Transverse colon (tissue), 3 donors: Measurements from ENCODE around the gene ADAM21.

Experiments used
- POLR2A ChIP-seq: fragments of 450-650 bp; IDR thresholded peaks from one replicate; pipeline ENCODE4 v1.6.1; 2016; ENCODE audit warnings: antibody characterized with exemption, mild to moderate bottlenecking, moderate library complexity
- TF ChIP-seq, protein P1 (sequence below), 5 experiments: fragments of 200-600 bp in 3 of 5; fragments of 450-650 bp in 2 of 5; sonication (generic) in 3 of 5; IDR thresholded peaks; 1 replicate in 2 of 5; 2 replicates in 3 of 5; pipeline ENCODE4 v1.5.1; 2016 to 2017; ENCODE audit warnings: antibody characterized with exemption in 5 of 5, inconsistent platforms in 3 of 5, mild to moderate bottlenecking in 2 of 5, moderate library complexity in 1 of 5

DNA sequence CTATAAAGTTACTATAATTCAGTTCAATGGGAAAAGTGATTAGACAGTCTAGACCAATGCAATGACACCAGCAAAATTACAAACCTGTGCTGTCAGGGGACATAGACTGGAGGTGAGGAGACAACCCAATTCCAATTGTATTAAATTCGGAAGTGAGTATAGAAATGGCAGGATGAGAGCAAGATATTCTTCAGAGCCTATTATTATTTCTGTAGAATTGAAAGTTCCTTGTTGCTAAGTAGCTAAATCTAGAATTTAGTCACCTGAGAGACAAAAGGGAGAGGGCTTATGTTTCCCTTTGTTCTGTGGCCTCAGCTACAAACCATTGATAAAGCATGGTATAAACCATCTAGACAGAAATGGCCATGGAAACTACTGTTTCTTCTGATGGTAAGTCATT lies at the start of gene ADAM21:
- TF ChIP-seq, protein P1, sequence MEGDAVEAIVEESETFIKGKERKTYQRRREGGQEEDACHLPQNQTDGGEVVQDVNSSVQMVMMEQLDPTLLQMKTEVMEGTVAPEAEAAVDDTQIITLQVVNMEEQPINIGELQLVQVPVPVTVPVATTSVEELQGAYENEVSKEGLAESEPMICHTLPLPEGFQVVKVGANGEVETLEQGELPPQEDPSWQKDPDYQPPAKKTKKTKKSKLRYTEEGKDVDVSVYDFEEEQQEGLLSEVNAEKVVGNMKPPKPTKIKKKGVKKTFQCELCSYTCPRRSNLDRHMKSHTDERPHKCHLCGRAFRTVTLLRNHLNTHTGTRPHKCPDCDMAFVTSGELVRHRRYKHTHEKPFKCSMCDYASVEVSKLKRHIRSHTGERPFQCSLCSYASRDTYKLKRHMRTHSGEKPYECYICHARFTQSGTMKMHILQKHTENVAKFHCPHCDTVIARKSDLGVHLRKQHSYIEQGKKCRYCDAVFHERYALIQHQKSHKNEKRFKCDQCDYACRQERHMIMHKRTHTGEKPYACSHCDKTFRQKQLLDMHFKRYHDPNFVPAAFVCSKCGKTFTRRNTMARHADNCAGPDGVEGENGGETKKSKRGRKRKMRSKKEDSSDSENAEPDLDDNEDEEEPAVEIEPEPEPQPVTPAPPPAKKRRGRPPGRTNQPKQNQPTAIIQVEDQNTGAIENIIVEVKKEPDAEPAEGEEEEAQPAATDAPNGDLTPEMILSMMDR (IDR thresholded peaks at IDR 0.05): no peak
- TF ChIP-seq POLR2A: no peak
